Superior temporal gyrus (tissue), 1 donor: ENCODE measurements around the gene SFT2D2.
A peak's percentile ranks its signal among the peaks of the same experiment; 100 is the strongest.

Experiments used
- DNase-seq: peaks from one replicate; pipeline ENCODE4 v3.0.0-alpha.2; 2016; ENCODE audit errors: extremely low spot score

Gene SFT2D2

DNA sequence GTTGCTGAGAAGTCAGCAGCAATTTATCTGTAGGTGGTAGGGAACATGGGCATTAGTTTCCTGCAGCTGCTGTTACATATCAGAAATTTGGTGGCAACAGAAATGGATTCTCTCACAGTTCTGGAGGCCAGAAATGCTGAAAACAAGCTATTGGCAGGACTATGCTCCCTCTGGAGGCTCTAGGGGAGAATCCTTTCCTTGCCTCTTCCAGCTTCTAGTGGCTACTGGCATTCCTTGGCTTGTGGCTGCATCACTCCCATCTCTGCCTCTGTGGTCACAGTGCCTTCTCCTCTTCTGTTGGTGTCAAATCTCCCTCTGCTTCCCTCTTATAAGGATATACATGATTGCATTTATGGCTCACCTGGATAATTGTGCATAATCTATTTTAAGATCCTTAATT is 2.5 kb upstream of the SFT2D2 start:
- no peak for DNase-seq

DNA sequence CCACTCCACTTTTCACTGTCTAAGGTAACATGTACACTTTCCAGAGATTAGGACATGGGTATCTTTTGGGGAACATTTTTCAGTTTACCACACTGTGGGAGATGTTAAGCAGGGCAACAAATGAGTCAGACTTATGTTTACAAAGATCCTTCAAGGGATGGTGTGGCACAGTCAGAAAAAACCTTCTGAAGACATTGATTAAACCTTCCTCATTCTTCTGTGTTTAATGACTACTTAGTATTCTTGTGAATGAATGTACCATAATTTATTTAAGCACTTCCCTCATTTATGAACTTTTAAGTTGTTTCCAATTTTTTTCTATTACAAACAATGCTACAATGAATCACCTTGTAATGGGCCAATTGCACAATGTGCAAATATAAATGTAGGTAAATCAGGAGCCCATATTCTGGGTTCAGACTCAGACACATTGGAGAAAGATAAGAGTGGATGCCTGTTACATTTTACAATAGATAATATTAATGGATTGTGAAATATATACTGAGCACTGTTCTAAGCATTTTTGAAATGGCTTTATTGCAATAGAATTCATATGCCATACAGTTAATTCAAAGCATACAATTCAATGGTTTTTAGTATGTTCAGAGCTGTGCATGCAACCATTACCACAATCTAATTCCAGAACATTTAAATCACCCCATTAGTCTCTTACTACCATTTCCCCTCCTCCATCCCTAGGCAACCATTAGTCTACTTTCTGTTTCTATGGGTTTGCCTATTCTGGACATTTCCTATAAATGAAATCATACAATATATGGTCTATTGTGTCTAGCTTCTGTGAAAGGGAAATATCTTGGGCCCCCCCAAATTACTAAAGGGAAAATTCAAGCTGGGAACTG is 1.9 kb upstream of the SFT2D2 start:
- no peak for DNase-seq

DNA sequence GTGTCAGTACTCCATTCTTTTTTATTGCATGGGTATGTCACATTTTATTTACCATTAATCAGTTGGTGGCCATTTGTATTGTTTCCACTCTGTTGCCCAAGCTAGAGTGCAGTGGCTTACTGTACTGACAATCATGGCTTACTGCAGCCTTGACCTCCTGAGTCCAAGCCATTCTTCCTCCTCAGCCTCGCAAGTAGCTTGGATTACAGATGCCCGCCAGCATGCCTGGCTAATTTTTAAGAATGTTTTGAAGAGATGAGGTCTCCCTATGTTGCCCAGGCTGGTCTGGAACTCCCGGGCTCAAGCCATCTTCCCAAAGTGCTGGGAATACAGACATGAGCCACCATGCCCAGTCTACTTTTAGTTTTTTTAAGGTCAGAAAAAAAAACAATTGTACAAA is 813 bp upstream of the SFT2D2 start:
- DNase-seq = no peak

DNA sequence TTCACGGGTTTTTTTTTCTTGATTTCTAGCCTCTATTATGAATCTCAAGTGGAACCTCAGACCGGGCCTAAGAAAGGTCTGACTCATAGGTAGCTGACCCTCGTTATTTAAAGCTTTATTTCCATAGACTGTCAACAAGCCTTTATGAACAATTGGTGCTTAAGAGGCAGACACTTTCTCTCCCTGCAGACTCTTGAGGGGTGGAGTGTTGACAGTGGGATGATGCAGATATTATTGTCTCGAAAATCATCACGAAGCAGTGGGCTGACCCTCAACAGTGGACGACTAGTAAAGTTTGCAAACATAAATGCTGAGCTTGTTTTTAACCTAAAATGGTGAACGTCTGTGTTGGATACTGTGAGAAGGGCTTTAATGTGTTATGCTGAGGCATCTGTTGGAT is 1.8 kb downstream of the SFT2D2 start:
- DNase-seq = no peak

DNA sequence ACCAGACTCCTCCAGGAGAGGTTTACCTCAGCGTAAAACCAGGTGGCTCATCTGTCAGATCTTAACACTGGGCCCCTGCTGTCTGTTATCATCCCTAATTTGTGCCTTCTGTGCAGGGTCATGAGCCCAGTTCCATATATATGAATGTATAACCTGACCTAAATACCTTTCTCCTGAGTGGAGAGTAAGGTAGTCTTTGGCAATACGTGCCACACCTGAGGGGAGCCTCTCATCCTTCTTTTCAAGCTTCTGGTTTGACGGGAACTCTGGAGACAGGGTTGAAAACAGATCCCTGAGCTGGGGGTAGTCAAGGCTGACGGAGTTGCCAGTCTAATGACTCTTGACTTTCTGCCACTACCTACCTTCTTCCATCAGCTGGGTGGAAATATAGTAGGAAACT is 4.1 kb downstream of the SFT2D2 start:
- DNase-seq = no peak

DNA sequence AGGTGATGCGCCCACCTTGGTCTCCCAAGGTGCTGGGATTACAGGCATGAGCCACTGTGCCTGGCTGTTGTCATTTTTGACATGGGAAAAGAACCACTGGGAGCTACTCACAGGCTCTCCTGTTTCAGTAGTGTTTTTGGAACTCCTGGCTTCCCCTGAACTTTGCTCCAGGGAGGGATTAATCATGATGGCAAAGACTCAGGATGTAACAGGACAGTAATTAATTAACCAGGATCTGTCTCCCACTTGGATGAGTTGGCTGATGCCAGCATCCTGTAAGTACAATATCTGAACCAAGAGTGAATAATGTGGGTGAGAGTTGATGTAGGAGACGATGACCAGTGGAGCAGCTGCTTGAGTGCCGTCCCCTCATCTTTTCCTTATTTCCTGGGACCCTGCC is 4.9 kb downstream of the SFT2D2 start:
- DNase-seq = no peak

DNA sequence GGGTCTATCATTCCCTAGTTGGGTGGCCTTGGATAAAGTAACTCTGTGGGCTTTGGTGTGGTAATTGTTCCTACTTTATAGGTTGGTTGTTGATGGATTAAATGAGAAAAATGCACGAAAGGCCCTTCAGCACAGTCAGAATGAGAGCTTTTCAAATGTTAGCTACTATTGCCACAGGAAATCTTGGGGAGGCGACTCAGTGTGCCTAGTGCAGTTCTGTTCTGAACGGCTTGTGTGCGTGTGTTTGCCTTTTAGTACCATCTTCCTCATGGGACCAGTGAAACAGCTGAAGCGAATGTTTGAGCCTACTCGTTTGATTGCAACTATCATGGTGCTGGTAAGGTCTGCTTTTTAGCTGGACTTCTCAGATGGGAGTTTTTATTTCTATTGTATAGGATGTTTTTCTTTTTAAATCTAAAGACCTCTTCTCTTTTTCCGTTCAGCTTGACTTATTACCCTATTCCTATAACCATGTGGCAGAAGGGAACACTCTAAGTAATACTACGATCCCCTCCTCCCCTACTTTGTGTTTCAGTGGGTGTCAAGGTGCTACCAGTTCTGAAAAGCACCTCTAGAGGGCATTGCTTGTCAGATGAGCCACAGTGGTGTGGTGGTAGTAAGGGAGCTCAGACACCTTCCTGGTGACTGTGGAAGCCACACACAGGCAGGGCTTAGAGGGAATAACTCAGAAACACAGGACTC is 9.2 kb downstream of the SFT2D2 start:
- DNase-seq = peak; percentile 54

DNA sequence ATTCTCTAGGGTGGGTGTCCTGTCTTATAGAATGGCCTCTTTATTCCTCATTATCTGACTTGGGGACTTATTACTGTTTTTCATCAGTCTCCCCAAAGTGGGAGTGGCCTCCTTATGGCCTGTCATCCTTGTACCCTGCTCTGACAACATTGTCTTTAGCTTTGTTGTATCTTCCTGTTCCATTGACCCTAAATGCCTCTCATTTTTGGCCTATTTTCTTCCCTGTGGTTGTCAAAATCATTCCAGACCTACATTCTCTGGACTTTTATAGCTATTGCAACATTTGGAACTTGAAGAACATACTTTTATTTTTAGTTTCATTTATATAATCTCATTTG is 9.7 kb downstream of the SFT2D2 start:
- no peak for DNase-seq

DNA sequence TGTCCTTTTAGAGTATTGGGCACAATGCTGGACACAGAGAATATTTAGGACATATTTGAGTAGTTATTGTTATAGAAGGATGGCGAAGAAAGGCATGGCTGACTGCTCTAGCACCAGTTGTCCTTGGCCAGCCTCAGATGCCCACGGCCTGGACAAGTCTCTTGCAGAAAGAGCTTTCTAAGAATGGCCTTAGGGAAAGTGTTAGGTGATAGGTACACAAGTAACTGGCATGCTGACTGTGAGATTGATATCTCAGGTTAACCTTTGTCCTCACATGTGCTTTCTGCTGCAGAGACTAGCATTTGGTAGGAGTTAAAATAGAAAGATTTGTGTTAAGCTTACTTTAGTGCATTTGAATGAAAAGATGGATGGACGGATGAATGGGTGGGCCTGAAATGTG is 10.1 kb downstream of the SFT2D2 start:
- no peak for DNase-seq

DNA sequence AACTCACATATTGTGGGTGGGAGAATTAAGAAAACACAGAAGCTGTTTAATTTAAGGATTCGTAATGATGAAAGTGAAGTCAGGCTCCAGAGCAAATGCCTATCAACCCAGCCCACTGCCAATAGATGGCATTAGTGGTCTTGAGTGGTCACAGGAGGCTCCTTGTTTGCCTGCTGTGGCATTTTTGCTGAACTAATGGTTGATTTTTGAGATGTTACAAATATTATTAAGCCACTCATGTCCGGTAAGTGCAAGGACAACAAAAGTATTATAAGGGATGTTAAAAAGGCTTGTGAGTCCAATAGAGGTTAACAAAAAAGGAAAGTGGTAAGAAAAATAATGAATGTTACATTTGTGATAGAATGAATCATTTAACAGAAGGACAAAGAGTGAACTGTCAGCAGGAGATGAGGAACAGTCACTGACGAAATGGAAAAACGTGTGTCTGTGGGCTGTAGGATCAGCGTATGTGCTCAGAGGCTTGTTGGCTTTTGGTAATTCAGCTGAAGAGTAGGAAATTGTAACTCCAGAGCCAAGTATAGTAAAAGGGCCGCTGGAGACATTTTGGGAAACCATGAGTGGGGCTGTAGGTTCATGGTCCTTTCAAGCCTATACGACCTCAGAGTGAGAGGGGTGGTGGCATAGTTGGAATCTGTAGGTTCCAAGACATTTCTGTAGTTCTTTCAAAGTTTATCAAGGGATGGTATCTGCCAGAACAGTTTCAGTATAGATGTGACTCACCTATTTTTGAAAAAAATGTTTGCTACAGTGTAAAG is 11.2 kb downstream of the SFT2D2 start:
- DNase-seq = peak; percentile 71

DNA sequence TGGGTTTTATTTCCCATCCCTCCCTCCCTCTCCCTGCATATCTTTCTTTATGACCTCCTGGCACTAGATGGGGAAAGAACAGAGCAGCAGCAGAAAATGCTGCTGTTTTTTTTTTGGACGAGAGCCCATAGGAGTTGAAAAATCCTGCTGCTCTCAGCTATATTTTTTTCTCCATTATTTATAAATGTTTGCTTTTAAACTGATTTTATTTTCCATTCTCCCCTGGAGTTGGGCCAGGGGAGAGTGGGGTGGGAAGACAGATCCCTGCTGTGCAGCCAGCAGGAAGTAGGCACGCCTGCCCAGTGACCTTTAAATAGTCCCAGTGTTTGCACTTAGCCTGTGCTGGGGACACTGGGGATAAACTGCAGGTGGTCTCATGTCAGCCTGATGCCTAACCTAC is 17.4 kb downstream of the SFT2D2 start:
- no peak for DNase-seq

DNA sequence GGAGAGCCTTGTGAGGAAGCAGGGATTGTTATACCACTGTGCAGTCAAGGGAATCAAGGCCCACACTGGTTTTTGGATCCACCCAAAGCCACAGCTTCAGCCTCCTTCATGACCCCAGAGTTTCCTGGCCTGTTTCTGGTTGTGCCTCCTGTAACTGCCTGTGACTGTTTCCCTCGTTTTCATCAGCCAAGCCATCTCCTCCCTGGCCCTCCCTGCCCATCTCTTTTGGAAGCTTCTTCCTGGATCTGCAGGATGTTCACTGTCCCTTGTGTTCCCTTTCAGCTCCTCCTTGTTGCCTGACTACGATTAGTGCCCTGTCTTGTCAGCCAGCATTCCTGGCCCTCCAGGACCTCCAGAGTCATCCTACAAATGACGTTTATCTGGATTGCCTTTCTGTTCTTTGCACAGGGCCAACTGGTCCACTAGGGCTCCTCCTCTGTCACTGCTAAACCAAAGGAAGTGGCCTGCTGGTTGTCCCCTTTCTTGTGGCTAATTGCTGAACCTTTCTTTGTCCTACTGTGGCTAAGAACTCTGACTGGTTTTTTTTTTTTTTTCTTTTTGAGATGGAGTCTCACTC is 17.9 kb downstream of the SFT2D2 start:
- DNase-seq = no peak

DNA sequence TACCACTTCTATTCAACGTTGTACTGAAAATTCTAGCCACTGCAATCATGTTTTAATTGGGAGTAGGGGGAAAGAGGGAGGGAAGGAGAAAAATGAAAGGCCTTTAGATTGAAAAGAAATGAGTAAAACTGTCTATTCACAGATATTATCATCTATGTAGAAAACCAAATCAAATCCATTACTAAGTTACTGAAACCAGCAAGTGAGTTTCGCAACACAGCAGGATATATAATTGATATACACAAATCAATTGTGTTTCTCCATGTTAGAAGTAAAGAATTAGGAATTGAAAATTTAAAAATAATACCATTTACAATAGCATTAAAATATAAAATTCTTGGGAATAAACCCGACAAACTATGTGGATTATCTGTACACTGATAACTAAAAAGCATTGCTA is 19.2 kb downstream of the SFT2D2 start:
- no peak for DNase-seq

DNA sequence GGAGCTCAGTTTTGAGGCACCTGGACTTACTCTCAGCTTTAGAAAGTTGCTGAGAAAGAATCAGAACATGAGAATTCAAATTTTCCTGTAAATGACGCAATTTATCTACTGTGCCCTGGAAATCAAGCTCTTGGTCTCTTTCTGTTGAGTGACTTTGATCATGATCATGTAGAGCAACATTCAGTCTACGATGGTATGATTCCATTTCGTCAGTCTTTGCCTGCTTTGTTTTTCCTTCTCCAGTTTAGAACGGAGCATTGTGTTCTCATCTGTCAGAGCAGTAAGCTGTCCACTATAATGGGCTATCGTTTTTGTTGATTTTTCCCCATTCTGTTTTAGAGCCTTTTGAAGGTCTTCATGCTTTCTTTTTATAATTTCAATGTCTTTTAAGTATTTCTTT is 20.7 kb downstream of the SFT2D2 start:
- peak; percentile 86 for DNase-seq

DNA sequence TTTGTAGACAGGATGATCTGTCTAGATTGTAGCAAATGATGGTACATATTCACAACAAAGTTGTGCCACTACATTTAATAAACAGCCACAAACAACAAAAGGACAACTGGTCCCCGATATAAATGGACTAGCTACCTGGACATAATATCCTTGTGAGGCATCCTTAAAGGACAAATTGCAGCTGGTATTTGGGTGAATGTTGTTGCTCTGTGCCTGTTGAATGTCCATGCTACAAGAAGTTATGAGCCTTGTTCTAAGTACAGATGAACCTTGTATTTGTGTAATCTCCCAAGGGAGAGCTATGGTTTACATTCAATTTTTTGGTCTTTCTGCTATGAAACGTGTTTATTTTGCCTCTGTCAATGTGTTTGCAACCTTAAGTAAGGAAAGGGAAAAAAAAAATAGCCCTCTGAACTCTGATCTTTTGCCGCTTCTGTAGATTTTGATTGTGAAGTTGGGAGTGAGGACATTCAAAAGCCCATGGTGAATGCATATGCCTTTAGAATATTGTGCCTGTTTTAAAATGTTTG is 26.5 kb downstream of the SFT2D2 start:
- no peak for DNase-seq

DNA sequence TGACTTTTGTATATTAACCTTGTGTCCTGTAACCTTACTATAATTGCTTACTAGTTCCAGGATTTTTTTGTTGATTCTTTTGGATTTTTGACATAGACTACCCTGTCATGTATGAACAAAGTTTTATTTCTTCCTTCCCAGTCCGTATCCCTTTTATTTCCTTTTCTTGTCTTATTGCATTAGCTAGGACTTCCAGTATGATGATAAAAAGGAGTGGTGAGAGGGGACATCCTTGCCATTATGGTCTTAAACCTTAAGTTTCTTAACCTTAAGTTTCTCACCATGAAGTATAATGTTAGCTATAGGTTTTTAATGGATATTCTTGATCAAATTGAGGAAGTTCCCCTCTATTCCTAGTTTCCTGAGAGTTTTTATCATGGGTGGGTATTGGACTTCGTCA is 30.4 kb downstream of the SFT2D2 start:
- DNase-seq = no peak

DNA sequence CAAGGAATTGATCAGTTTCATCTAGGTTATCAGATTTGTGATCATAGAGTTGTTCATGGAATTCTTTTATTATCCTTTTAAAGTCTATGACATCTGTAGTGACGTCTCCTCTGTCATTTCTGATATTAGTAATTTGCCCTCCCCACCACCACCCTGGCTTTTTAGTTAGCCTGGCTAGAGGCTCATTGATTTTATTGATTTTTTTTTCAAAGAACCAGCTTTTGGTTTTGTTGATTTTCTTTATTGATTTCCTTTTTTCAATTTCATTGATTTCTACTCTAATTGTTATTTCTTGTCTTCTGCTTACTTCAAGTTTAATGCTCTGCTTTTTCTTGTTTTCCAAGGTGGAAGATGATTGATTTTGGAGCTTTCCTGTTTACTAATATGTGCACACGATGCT is 31.6 kb downstream of the SFT2D2 start:
- no peak for DNase-seq

DNA sequence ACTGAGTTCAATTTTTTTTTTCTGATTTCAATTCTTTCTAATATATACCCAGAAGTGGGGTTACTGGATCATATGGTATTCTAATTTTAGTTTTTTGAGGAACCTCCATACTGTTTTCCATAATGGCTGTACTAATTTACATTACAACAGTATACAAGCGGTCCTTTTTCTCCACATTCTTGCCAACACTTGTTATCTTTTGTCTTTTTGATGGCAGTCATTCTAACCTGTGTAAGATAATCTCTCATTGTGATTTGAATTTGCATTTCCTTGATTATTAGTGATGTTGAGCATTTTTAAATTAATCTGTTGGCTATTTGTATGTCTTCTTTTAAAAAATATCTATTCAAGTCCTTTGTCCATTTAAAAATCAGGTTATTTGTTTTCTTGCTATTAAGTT is 33.8 kb downstream of the SFT2D2 start:
- no peak for DNase-seq

DNA sequence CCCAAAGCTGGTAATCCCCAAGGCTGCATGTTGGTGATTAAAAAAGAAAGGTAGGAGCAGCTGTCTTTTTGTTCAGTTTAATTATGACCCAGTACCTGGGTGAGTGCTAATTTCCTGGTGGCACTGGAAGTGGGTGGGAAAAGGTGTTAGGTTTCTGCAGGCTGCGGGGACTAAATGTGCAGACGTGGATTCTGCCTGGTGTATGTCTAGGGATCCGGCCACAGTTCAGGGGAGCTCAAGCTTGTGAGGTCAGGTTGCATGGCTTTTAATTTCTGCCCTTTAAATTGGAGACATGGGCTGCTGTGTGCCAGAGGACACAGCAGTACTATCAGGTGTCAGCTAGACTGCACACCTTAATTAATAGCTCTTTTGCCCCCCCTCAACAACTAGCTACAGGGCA is 34.6 kb downstream of the SFT2D2 start:
- DNase-seq = no peak

DNA sequence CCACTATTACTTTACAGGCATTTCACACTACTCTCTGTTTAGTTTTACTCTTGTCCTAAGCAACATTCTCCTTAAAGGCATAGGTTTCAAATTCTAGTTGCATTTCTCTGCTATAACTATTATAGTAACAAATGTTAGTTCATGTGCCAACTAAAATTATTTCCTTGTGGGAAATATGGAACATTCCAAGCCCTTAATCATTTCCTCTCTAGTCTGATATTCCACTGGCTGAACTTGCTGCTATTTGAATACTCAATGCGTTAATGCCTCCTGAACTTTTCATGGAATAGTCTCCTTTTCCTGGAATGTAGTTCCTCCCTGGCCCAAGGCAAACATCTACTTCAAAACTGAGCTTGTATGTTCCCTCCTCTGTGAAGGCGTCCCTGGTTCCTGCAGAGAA is 35.6 kb downstream of the SFT2D2 start:
- DNase-seq = no peak

DNA sequence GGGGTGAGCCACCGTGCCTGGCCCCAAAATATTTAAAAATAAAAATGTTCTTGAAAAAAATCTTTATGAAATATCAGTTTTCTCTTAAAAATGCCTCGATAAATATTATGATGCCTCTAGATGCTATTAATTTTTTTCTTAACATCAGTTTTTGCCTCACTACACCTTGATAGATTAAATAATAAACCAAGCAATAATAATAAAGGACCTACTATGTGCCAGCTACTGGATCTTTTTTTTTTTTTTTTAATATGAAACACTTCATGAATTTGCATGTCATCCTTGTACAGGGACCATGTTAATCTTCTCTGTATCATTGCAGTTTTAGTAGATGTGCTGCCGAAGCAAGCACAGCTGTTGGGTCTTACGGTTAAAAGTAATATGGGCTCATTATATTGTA is 37.3 kb downstream of the SFT2D2 start:
- no peak for DNase-seq

DNA sequence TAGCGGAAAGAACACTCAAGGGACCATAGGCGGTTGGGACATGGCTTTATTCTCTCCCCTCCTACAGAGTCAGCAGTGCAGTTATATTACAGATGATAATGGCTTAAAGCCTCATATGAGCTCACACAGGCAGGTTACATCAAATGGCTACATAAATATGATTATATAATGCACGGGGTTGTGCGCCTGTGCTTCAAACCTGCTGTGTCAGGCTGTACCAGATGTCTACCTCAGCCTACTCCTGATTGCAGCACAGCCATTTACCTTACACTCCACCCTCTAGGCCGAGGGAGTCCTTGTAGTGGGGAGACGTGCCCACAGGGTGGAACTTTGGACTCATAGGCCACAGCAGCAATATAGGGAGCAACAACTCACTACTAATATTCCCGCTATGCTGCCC is 38.5 kb downstream of the SFT2D2 start:
- DNase-seq = no peak
